GM19193 (cell line): ENCODE results near the gene CLDN10.

Source experiments
- POLR2A ChIP-seq: IDR thresholded peaks from 4 replicates; pipeline ENCODE4 v1.6.1; 2011; ENCODE audit not compliant: insufficient read depth, insufficient read length; ENCODE audit errors: extremely low read depth

Gene CLDN10

GRCh38 chr13:95605448-95606125 lies 53.1 kb downstream of the CLDN10 start:
- no peak for TF ChIP-seq POLR2A

GRCh38 chr13:95607366-95607765 lies 54.8 kb downstream of the CLDN10 start:
- TF ChIP-seq POLR2A, result no peak

GRCh38 chr13:95608640-95609323 lies 56.3 kb downstream of the CLDN10 start:
- no peak for TF ChIP-seq POLR2A

GRCh38 chr13:95614641-95615245 lies 62.2 kb downstream of the CLDN10 start:
- no peak for TF ChIP-seq POLR2A

- no peak for TF ChIP-seq POLR2A
Measured at GRCh38 chr13:95615539-95615938, 63.0 kb downstream of the CLDN10 start.

- no peak for TF ChIP-seq POLR2A
Measured at GRCh38 chr13:95620030-95620824, 67.7 kb downstream of the CLDN10 start.

GRCh38 chr13:95620825-95621498 lies 68.4 kb downstream of the CLDN10 start:
- TF ChIP-seq POLR2A, result no peak

- no peak for TF ChIP-seq POLR2A
Measured at GRCh38 chr13:95623141-95623540, 70.6 kb downstream of the CLDN10 start.

GRCh38 chr13:95624020-95624419 lies 71.5 kb downstream of the CLDN10 start:
- TF ChIP-seq POLR2A, result no peak

GRCh38 chr13:95626768-95627167 lies 74.2 kb downstream of the CLDN10 start:
- no peak for TF ChIP-seq POLR2A

GRCh38 chr13:95627590-95627989 lies 75.1 kb downstream of the CLDN10 start:
- no peak for TF ChIP-seq POLR2A

GRCh38 chr13:95628488-95628887 lies 76.0 kb downstream of the CLDN10 start:
- no peak for TF ChIP-seq POLR2A

GRCh38 chr13:95629071-95629470 lies 76.6 kb downstream of the CLDN10 start:
- no peak for TF ChIP-seq POLR2A
